ENCODE results near the gene AFAP1L2.
"Not testable (repeated sequence)": the region's sequence is repeated elsewhere in the genome, so short reads cannot be mapped to it uniquely, and the experiment has no call there.

Gene AFAP1L2

DNA sequence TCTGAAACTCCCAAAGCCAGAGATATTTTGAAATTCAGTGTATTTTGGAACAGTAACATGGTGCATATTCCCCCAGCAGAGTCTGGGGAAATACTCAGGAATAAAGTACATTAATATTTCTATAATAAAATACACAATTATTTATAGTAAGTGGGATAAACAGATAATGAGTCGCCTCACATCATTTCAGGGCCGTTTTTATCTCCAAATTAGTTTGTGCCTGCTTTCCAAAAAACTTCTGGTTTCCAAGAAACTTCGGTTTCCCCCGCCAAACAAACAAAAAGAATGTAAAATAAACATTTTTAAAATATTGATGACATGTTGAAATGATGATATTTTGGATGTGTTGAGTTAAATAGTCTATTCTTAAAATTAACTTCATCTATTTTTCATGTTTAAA lies 48.2 kb downstream of the AFAP1L2 start:
- H3K4me3 ChIP-seq (ENCODE audit: low read length), result no peak overlapping the region
- TF ChIP-seq, protein P1, sequence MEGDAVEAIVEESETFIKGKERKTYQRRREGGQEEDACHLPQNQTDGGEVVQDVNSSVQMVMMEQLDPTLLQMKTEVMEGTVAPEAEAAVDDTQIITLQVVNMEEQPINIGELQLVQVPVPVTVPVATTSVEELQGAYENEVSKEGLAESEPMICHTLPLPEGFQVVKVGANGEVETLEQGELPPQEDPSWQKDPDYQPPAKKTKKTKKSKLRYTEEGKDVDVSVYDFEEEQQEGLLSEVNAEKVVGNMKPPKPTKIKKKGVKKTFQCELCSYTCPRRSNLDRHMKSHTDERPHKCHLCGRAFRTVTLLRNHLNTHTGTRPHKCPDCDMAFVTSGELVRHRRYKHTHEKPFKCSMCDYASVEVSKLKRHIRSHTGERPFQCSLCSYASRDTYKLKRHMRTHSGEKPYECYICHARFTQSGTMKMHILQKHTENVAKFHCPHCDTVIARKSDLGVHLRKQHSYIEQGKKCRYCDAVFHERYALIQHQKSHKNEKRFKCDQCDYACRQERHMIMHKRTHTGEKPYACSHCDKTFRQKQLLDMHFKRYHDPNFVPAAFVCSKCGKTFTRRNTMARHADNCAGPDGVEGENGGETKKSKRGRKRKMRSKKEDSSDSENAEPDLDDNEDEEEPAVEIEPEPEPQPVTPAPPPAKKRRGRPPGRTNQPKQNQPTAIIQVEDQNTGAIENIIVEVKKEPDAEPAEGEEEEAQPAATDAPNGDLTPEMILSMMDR (conservative IDR thresholded peaks at IDR 0.05; ENCODE audit: low read depth, low read length), result no peak
- DNase-seq (ENCODE audit: low read depth), result no peak

DNA sequence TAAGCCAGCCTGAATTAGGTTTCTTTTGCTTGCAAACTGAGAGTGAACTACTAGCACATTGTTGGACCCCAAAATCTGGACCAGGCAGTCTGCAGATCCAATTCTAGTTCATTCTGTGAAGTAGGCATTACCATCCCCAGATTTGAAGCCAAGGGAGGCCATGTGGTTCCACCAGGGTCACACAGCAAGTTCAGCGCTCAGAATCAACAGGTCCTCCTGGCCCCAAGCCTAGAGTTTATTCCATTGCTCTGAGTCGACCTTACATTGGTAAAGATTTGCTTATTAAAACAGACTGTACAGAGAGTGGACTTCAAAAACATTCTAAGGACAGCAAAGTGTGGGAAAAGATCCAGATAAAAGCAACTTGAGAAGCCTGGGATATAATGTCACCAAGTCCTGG lies 50.9 kb downstream of the AFAP1L2 start:
- TF ChIP-seq, protein P1 (conservative IDR thresholded peaks at IDR 0.05; ENCODE audit: low read depth, low read length), result no peak
- no peak overlapping the region for H3K4me3 ChIP-seq (ENCODE audit: low read length)
- no peak for DNase-seq (ENCODE audit: low read depth)

DNA sequence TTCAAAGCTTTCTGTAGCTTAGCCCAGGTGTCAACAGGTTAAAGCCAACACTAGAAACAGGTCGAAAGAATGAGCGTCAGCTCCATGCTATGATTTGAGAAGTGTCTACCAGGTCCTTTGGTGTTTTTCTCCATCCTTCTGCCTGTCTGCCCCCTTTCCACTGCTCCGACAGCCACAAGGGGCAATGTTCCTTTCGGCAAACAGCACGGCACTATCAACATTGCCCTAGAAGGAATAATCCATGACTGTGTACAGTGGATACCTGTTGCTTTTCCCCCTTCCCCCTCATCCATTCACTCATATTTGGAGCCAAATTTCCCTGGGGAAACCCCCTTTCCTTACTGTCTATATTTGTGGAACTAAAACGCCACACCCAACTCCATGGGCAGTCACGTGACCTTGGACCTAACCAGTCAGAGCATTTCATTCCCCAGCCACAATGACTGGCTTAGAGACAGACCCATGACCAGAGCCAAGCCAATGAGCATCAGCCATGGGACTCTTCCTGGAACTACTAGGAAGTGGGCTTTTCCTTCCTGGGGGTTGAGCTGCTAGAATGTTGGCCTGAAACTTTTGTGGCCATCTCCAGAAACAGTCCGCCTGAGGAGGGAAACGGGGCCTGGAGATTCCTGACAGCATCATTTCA lies 51.5 kb downstream of the AFAP1L2 start:
- TF ChIP-seq, protein P1 (conservative IDR thresholded peaks at IDR 0.05; ENCODE audit: low read depth, low read length), result no peak
- no peak overlapping the region for H3K4me3 ChIP-seq (ENCODE audit: low read length)
- DNase-seq (ENCODE audit: low read depth), result no peak

DNA sequence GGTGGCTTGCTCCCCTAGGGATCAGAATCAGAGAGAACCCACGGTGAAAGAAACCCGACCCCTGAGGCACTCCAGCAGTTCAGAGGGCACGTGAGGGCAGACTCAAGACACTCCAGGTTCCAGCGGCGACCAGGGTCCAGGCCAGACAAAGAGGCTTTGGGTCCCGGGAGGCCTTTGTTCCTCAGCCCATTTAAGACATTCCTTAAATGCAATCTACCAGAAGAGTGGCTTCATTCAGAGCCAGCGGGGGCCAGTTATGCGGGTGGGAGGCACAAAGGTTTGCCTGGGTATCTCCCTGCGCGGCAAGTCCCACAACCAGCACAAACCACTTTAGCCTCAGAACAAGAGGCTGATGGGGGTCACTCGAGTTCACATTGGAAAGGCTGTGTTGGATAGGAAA lies 53.6 kb downstream of the AFAP1L2 start:
- H3K4me3 ChIP-seq (ENCODE audit: low read length), result no peak overlapping the region
- TF ChIP-seq, protein P1 (conservative IDR thresholded peaks at IDR 0.05; ENCODE audit: low read depth, low read length), result no peak
- DNase-seq (ENCODE audit: low read depth), result no peak

DNA sequence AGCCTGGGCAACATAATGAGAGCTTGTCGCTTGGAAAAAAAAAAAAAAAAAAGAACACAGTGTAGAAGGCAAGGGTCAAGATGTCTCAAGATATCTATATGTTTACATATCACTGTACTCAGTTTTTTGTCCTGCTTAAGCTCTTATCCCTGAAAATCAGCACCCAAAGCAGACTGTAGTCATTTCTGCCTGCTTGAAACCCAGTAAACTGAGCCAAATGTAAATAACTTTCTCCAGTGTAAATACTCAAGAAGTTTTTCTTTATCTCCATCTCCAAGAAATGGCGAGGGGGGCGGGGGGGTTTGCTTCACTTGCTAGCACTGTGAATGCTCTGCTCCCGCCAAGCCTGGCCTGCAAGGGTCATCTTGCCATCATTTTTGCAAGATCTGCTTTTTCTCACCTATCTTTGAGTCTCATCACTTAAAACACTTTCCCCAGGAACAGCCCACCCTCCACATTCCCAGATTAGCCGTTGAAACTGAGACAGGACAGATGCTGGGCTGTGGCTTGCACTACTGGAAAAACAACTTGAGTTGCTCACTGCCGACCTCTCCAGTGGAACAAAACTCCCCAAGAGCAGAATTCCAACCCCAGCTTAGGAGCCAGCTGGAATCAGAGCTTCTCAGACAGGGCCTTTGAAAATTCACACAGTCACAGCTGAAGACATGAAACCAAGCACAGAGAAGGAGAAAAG lies 54.6 kb downstream of the AFAP1L2 start:
- no peak overlapping the region for H3K4me3 ChIP-seq (ENCODE audit: low read length)
- TF ChIP-seq, protein P1 (conservative IDR thresholded peaks at IDR 0.05; ENCODE audit: low read depth, low read length), result no peak
- no peak for DNase-seq (ENCODE audit: low read depth)

DNA sequence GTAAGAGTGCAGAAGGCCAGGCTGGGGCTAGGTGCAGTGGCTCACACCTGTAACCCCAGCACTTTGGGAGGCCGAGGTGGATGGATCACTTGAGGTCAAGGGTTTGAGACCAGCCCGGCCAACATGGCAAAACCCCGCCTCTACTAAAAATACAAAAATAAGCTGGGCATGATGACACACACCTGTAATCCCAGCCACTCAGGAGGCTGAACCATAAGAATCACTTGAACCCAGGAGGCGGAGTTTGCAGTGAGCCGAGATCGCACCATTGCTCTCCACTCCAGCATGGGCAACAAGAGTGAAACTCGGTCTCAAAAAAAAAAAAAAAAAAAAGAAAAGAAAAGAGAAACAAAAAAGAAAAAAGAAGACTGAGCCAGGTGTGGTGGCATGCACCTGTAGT lies 55.2 kb downstream of the AFAP1L2 start:
- H3K4me3 ChIP-seq (ENCODE audit: low read length); DNase-seq (ENCODE audit: low read depth): not testable (repeated sequence)

DNA sequence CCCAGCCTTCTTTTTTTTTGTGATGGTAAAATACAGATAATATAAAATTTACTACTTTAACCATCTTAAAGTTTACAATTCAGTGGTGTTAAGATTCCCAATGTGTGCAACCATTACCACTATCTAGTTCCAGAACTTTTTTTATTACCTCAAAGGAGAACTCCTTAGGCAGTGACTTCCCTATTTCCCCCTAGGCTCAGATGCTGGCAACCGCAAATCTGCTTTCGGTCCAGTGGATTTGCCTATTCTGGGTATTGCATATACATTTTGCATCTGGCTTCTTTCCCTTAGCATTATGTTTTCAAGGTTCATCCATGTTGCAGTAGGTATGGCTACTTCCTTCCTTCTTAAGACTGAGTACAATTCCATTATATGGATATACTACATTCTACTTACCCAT lies 56.5 kb downstream of the AFAP1L2 start:
- no peak for DNase-seq (ENCODE audit: low read depth)
- H3K4me3 ChIP-seq (ENCODE audit: low read length), result no peak overlapping the region
- TF ChIP-seq, protein P1 (conservative IDR thresholded peaks at IDR 0.05; ENCODE audit: low read depth, low read length), result no peak
